ENCODE results near the gene CAPN13.

Gene CAPN13

GRCh38 chr2:30777661-30778505, 29.4 kb downstream of the CAPN13 start:
- H3K4me1 Mint-ChIP-seq (ENCODE audit: low read depth): no peaks in the 10 kb centered on the region
- H3K4me3 Mint-ChIP-seq: no peak overlapping the region
- no peaks in the 10 kb centered on the region for H3K9me3 Mint-ChIP-seq
- peaks cover 4% of the 10 kb centered on the region for H3K27me3 Mint-ChIP-seq (ENCODE audit: low read depth)
- no peak overlapping the region for H3K27ac Mint-ChIP-seq
- no peaks in the 10 kb centered on the region for H3K36me3 Mint-ChIP-seq (ENCODE audit: low read depth)

GRCh38 chr2:30776831-30777635, 30.2 kb downstream of the CAPN13 start:
- peaks cover 4% of the 10 kb centered on the region for H3K27me3 Mint-ChIP-seq (ENCODE audit: low read depth)
- no peak overlapping the region for H3K27ac Mint-ChIP-seq
- no peaks in the 10 kb centered on the region for H3K36me3 Mint-ChIP-seq (ENCODE audit: low read depth)

DNA sequence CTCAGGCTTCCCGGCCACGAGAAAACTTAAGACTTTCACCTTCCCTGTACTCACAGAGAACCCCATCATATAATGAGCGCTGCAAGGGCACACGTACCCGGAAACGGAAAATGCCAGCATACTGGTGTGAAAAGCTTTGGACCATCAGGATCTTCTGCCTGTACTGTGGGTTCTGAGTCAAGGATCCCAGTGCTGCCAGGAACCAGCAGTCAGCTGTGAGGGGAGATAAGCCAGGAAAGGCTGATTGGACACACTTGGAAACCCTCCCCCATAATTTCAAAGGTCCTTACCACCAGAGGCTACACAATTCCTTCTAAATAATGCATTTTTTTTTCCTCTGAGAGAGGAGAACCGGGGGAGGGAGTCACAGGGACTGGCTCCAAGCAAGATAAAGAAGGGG, 31.4 kb downstream of the CAPN13 start:
- Mint-ChIP-seq H3K4me1 (ENCODE audit: low read depth) (no peaks in the 10 kb centered on the region), H3K27me3 (ENCODE audit: low read depth) (peaks cover 4% of the 10 kb centered on the region), H3K27ac (no peak overlapping the region), H3K4me3 (no peak overlapping the region), H3K36me3 (ENCODE audit: low read depth) (no peaks in the 10 kb centered on the region), H3K9me3 (no peaks in the 10 kb centered on the region)

More at GRCh38 chr2:30776831-30777635, 30.2 kb downstream of the CAPN13 start:
- no peak overlapping the region for H3K4me3 Mint-ChIP-seq
- no peaks in the 10 kb centered on the region for H3K9me3 Mint-ChIP-seq
- no peaks in the 10 kb centered on the region for H3K4me1 Mint-ChIP-seq (ENCODE audit: low read depth)

DNA sequence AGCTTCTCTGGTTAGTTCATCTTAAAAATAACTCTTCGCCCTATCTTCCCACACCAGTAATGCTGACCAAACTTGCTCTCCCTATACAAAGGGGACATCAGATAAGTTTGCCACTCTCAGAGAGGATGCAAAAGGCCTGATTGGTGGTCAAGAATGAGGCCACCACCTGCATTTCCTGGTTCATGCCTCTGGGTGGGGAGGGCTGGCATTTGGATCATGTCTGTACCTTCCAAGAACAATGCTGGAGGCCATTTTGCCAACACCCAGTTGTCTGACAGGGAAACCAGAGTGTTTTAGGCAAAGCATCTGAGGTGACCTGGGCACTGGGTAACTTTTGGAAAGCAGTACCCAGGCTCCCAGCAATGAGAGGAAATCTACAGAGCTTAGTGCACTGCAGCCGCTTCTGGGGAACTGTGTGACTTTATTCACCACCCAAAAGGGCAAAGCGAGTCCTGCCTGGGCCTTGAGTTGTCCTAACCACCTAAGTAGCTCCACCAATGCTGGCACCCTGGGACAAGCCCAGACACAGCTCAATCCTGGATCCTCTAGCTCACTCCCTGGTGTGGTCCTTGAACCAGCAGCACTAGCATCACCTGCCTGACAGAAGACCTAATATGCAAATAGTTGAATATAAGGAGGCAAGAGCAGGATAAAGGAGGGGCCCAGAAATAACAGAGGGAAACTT, 35.1 kb downstream of the CAPN13 start:
- Mint-ChIP-seq H3K4me3 (no peak overlapping the region), H3K27ac (no peak overlapping the region), H3K27me3 (ENCODE audit: low read depth) (peaks cover 4% of the 10 kb centered on the region), H3K9me3 (no peaks in the 10 kb centered on the region), H3K36me3 (ENCODE audit: low read depth) (no peaks in the 10 kb centered on the region), H3K4me1 (ENCODE audit: low read depth) (no peaks in the 10 kb centered on the region)

DNA sequence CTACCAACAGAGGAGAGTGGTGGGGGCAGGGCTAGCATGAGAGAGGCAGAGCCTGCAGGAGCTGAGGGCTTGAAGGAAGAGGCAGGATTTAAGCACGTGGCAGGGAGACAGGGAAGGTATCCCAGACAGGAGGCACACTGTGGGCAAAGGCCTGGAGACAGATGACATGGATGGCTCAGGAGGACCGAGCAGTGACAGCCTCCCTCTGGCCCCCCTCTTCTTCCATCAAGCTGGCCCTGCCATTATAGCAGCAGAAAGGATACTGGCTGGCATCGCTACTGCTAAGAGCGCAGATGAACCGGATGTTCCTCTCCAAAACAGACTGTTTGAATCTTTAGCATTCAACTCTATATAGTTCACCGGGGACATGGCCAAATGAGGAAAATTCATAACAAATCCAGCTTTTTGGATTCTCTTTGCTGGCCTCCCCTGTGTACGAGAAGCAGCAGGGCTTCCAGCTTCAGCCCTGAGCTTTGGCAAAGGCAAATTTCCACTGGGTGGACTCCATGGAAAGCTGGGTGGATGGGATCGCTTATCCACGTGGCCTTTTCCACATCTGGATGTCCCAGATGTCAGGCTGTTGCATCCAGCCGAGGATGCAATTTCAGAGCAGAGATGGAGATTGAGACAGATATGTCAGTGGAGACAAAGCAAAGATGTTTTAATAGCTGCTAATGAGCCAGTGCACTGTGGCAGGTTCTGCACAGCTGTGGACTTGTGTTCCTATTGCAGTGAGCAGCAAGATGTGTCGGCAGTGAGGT, 36.2 kb downstream of the CAPN13 start:
- no peaks in the 10 kb centered on the region for H3K9me3 Mint-ChIP-seq
- peaks cover 4% of the 10 kb centered on the region for H3K27me3 Mint-ChIP-seq (ENCODE audit: low read depth)
- H3K27ac Mint-ChIP-seq: no peak overlapping the region
- no peak overlapping the region for H3K4me3 Mint-ChIP-seq
- H3K4me1 Mint-ChIP-seq (ENCODE audit: low read depth): no peaks in the 10 kb centered on the region
- H3K36me3 Mint-ChIP-seq (ENCODE audit: low read depth): no peaks in the 10 kb centered on the region

DNA sequence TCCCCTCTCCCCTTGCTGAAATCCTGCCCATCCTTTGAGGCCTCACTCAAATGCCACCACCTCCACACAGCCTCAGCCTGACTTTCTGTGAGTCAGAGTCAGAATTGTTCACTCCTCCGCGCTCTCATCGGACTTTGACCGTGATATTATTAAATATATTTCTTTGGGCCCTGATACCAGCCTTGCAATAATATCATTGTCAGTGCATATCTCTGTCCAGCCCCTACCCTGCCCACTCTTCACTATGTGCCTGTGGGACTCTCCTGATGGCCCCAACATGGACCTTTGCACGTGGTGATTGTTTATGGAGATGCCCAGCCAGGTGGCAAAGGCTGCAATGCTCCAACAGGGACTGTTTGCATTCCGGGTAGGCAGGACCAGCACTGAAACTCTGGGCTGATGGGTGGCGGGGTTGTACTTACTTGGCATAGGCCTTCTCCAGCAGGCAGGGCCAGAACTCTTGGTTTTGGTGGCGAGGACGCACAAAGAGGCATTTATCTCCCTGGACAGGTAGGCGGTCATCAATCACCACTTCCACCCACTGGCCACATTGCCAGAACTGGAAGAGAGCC, 37.3 kb downstream of the CAPN13 start:
- no peak overlapping the region for H3K4me3 Mint-ChIP-seq
- no peak overlapping the region for H3K27ac Mint-ChIP-seq
- H3K4me1 Mint-ChIP-seq (ENCODE audit: low read depth): no peaks in the 10 kb centered on the region
- no peaks in the 10 kb centered on the region for H3K9me3 Mint-ChIP-seq
- H3K36me3 Mint-ChIP-seq (ENCODE audit: low read depth): no peaks in the 10 kb centered on the region
- no peaks in the 10 kb centered on the region for H3K27me3 Mint-ChIP-seq (ENCODE audit: low read depth)

DNA sequence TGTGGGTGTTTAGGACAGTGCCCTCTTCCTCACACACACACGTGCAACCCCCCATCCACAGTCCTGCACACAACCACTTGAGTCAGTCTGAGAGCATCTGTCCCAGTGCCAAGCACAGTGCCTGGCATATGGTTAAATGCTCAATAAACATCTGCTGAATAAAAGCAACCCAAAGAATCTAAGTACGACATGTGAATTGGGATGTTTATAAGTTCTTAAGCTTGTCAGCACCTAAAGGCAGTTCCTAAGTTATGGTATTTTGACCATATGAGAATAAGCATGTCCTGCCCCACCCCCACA, 37.8 kb downstream of the CAPN13 start:
- Mint-ChIP-seq H3K9me3 (no peaks in the 10 kb centered on the region), H3K27me3 (ENCODE audit: low read depth) (no peaks in the 10 kb centered on the region)

DNA sequence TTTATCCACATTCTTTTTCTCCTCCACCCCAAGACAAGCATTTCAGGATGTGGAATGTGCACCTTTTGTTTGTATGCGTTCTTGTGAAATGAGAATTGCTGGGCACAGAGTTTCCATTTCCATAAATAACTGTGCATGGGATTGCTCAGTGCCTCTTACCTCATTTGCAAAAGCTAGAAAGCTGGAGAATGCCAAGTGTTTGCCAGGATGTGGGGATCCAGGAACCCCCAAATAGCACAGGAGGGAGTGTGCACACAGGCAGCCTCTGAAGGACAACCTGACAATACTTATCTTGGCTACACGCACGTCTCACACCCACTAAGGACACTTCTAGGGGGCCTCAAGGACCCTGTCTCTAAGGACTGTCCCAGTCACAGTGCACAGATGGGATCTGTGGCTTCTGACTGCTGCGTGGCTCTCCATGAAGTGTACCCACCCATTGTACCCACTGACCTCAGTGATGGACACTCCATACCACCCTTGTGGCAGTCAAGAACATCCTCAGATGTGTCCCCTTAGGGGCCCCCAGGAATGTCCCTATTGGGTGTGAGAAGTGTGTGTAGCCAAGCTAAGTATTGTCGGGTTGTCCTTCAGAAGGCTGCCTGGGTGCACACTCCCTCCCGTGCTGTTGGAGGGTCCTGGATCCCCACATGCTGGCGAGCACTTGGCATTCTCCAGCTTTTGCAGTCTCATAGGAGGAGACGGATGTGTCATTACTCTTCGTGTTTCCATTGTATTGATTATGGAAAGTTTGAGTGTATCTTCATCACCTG, 38.4 kb downstream of the CAPN13 start:
- Mint-ChIP-seq H3K27ac (no peak overlapping the region), H3K27me3 (ENCODE audit: low read depth) (no peaks in the 10 kb centered on the region), H3K9me3 (no peaks in the 10 kb centered on the region), H3K36me3 (ENCODE audit: low read depth) (no peaks in the 10 kb centered on the region), H3K4me3 (no peak overlapping the region), H3K4me1 (ENCODE audit: low read depth) (no peaks in the 10 kb centered on the region)

More for the DNA sequence above, 37.8 kb downstream of the CAPN13 start:
- H3K27ac Mint-ChIP-seq: no peak overlapping the region
- H3K4me3 Mint-ChIP-seq: no peak overlapping the region
- H3K4me1 Mint-ChIP-seq (ENCODE audit: low read depth): no peaks in the 10 kb centered on the region
- H3K36me3 Mint-ChIP-seq (ENCODE audit: low read depth): no peaks in the 10 kb centered on the region

GRCh38 chr2:30768036-30768686, 39.1 kb downstream of the CAPN13 start:
- Mint-ChIP-seq H3K27me3 (ENCODE audit: low read depth) (no peaks in the 10 kb centered on the region), H3K27ac (no peak overlapping the region), H3K9me3 (no peaks in the 10 kb centered on the region), H3K4me3 (no peak overlapping the region), H3K4me1 (ENCODE audit: low read depth) (no peaks in the 10 kb centered on the region), H3K36me3 (ENCODE audit: low read depth) (no peaks in the 10 kb centered on the region)

DNA sequence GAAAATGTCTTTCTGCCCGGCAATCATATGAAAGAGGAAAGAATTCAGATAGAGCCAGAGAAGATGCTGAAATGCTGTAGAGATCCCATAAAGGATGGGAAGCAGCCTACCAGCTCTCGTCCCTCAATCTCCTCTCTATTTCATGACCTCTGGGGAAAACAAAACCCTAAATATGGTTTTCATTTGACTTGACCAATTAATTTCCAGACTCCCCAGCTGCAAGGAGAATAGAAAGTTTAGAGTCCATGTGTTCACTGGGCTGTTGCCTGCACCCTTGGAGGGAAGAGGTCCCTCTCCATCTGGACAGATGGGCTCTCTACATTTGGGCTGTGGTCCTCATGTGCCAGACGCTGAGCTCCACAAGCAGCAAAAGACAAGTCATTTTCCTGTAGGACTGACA, 40.6 kb downstream of the CAPN13 start:
- Mint-ChIP-seq H3K4me1 (ENCODE audit: low read depth) (no peaks in the 10 kb centered on the region), H3K9me3 (no peaks in the 10 kb centered on the region), H3K36me3 (ENCODE audit: low read depth) (no peaks in the 10 kb centered on the region), H3K27me3 (ENCODE audit: low read depth) (no peaks in the 10 kb centered on the region), H3K27ac (no peak overlapping the region), H3K4me3 (no peak overlapping the region)

- H3K27ac Mint-ChIP-seq: no peak overlapping the region
- H3K27me3 Mint-ChIP-seq (ENCODE audit: low read depth): no peaks in the 10 kb centered on the region
- no peak overlapping the region for H3K4me3 Mint-ChIP-seq
- H3K9me3 Mint-ChIP-seq: no peaks in the 10 kb centered on the region
- no peaks in the 10 kb centered on the region for H3K36me3 Mint-ChIP-seq (ENCODE audit: low read depth)
- H3K4me1 Mint-ChIP-seq (ENCODE audit: low read depth): no peaks in the 10 kb centered on the region
Measured at GRCh38 chr2:30765876-30766470, 41.3 kb downstream of the CAPN13 start.

GRCh38 chr2:30765191-30765590, 42.1 kb downstream of the CAPN13 start:
- Mint-ChIP-seq H3K4me3 (no peak overlapping the region), H3K27ac (no peak overlapping the region)

More at GRCh38 chr2:30765191-30765590, 42.1 kb downstream of the CAPN13 start:
- no peaks in the 10 kb centered on the region for H3K36me3 Mint-ChIP-seq (ENCODE audit: low read depth)
- H3K9me3 Mint-ChIP-seq: no peaks in the 10 kb centered on the region
- H3K4me1 Mint-ChIP-seq (ENCODE audit: low read depth): no peaks in the 10 kb centered on the region
- H3K27me3 Mint-ChIP-seq (ENCODE audit: low read depth): no peaks in the 10 kb centered on the region

All from T-helper 1 cell treated with Interleukin-12 subunit alpha and Interleukin-12 subunit beta and Interleukin-4 antibody, amounts not matched to agents 30 μg/mL and 1 μg/mL, for 36 hours (primary cell).